Bronchial epithelial cell (primary cell): Measurements from ENCODE around the gene AGTPBP1. TPM values are rescaled to one million over a fixed set of nuclear protein-coding genes. Genes with fewer than 3 reads are reported as not detected.

Experiments used
- DNase-seq: peaks from one replicate; pipeline ENCODE4 v3.0.0-alpha.2; 2010; ENCODE audit warnings: low read depth
- FAIRE-seq: peaks from 2 replicates; lab custom pipeline; 2011; peaks lifted over from hg19 to GRCh38; lab: Jason Lieb, UNC
- H3K27me3 ChIP-seq: 2 replicates; pipeline ENCODE4 v1.5.1; 2011; ENCODE audit warnings: low read length; ENCODE audit not compliant: control insufficient read depth, insufficient read depth
- H3K36me3 ChIP-seq: 2 replicates; pipeline ENCODE4 v1.5.1; 2011; ENCODE audit warnings: low read length; ENCODE audit not compliant: control insufficient read depth, insufficient read depth
- H3K4me3 ChIP-seq: 2 replicates; pipeline ENCODE4 v1.5.1; 2011; ENCODE audit warnings: mild to moderate bottlenecking, low read depth, low read length, control low read depth
- CTCF ChIP-seq: IDR thresholded peaks from 2 replicates; pipeline ENCODE4 v1.5.1; 2011; ENCODE audit warnings: mild to moderate bottlenecking, moderate library complexity, low read length, control low read depth, inconsistent platforms; ENCODE audit not compliant: insufficient read depth, severe bottlenecking
- total RNA-seq: library from RNA; depleted of rRNA; stranded (reverse); fragments of >200 nt; gene quantifications from 2 replicates; pipeline ENCODE4 v1.2.1, GENCODE V29; 2014

The AGTPBP1 gene
- total RNA-seq, 1 donor from 2014 or later: 24.2 TPM

GRCh38 chr9:85658716-85659115 is 83.0 kb downstream of the AGTPBP1 start:
- Histone ChIP-seq H3K36me3 (no peaks in the 10 kb centered on the region), H3K4me3 (no peak overlapping the region), H3K27me3 (no peaks in the 10 kb centered on the region)
- no peak for TF ChIP-seq CTCF
- DNase-seq (no peak), FAIRE-seq (no peak)

- Histone ChIP-seq H3K4me3 (no peak overlapping the region), H3K36me3 (no peaks in the 10 kb centered on the region), H3K27me3 (no peaks in the 10 kb centered on the region)
- peak; percentile 7 for DNase-seq
- TF ChIP-seq CTCF: no peak
- no peak for FAIRE-seq
These were observed 88.6 kb downstream of the AGTPBP1 start for GRCh38 chr9:85653153-85653552.

GRCh38 chr9:85647571-85647970 is 94.2 kb downstream of the AGTPBP1 start:
- no peak for TF ChIP-seq CTCF
- no peak overlapping the region for H3K4me3 ChIP-seq
- no peaks in the 10 kb centered on the region for H3K36me3 ChIP-seq
- no peak for FAIRE-seq
- no peaks in the 10 kb centered on the region for H3K27me3 ChIP-seq
- no peak for DNase-seq

GRCh38 chr9:85645909-85646627 is 95.7 kb downstream of the AGTPBP1 start:
- H3K27me3 ChIP-seq: no peaks in the 10 kb centered on the region
- no peak for FAIRE-seq
- no peak for TF ChIP-seq CTCF
- no peak for DNase-seq
- H3K4me3 ChIP-seq: no peak overlapping the region
- H3K36me3 ChIP-seq: no peaks in the 10 kb centered on the region

GRCh38 chr9:85640425-85640824 is 101.3 kb downstream of the AGTPBP1 start:
- H3K4me3 ChIP-seq: no peak overlapping the region
- H3K36me3 ChIP-seq: no peaks in the 10 kb centered on the region
- H3K27me3 ChIP-seq: no peaks in the 10 kb centered on the region
- no peak for DNase-seq
- TF ChIP-seq CTCF: no peak
- no peak for FAIRE-seq
